GM10248 (cell line): ENCODE data around the gene GPR27.

Experiments used
- CTCF ChIA-PET: fragments of 300-600 bp; sonication (Branson Sonifier 250); formaldehyde crosslinking; extraction: SDS; loops from one replicate; lab custom pipeline; 2021; ENCODE audit warnings: antibody characterized with exemption; lab: Yijun Ruan, JAX
- POLR2A ChIA-PET: fragments of 350-650 bp; sonication (Branson Sonifier 250); formaldehyde crosslinking; extraction: SDS; loops from one replicate; lab custom pipeline; 2020; ENCODE audit warnings: antibody characterized with exemption; lab: Yijun Ruan, JAX
- DNase-seq: peaks from one replicate; pipeline ENCODE4 v3.0.0; 2012; ENCODE audit errors: extremely low spot score
- CTCF ChIP-seq: IDR thresholded peaks from 2 replicates; pipeline ENCODE4 v1.5.1; 2012; ENCODE audit warnings: mild to moderate bottlenecking, low read depth; ENCODE audit errors: extremely low read depth, missing control alignments, control extremely low read depth

GPR27 gene

GRCh38 chr3:71721651-71722157 lies 32.0 kb upstream of the GPR27 start:
- no peak for DNase-seq
- TF ChIP-seq CTCF: no peak
- CTCF ChIA-PET: interaction anchor here (1.5 to 1.7 kb wide), 2 partner anchors 8 to 10 kb away, joined by 9 to 12 read pairs; no protein-coding TSS in a partner anchor
- POLR2A ChIA-PET: no interaction called here

- ChIA-PET POLR2A (no interaction called here), CTCF (interaction anchor here (1.2 kb wide), 1 partner anchor 11 kb away, joined by 3 read pairs; no protein-coding TSS in a partner anchor)
- DNase-seq: no peak
- no peak for TF ChIP-seq CTCF
Observed at GRCh38 chr3:71722693-71723092, 31.0 kb upstream of the GPR27 start.

GRCh38 chr3:71723452-71724170 lies 30.0 kb upstream of the GPR27 start:
- DNase-seq: peak; percentile 28
- ChIA-PET POLR2A (no interaction called here), CTCF (interaction anchor here (1.2 to 1.5 kb wide), 2 partner anchors 10 to 1098 kb away, joined by 3 to 4 read pairs; no protein-coding TSS in a partner anchor)
- TF ChIP-seq CTCF: no peak

- no peak for TF ChIP-seq CTCF
- POLR2A ChIA-PET: no interaction called here
- CTCF ChIA-PET: interaction anchor here (1.5 kb wide), 1 partner anchor 1098 kb away, joined by 4 read pairs; no protein-coding TSS in a partner anchor
Observed at GRCh38 chr3:71724171-71724453, 29.5 kb upstream of the GPR27 start.

DNA sequence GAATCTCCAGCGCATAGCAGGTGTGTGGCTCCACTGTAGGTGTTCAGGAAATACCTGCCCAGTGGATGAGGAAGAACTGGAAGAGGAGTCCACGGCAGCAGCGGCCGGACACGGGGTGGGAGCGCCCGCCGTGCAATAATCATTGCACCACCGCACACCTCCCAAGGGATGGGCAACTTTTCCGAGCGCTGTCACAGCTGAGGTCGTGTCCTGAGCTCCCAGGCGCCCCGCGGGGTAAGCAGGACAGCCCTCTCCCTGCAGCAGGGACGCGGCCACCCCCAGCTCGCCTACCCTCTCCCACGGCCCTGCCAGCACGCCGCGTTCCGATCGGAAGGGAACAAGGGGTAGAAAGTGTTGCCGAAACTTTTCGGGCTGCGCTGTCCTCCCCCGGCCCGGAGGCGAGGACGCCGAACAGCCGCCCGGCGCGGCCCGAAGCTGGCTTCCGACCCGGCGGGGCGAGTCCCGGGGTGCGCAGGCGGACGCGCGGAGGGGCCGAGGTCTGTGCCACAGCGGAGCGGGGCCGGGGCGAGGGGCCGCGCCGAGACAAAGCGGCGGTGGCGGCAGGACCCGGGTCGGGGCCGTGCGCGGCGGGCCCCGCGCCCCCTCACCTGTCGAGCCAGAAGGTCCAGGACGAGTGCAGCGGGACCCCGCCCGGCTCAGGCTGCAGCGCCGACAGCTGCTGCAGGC lies 28.9 kb upstream of the GPR27 start:
- no peak for TF ChIP-seq CTCF
- POLR2A ChIA-PET: no interaction called here
- CTCF ChIA-PET: interaction anchor here (1.5 kb wide), 1 partner anchor 1097 kb away, joined by 4 read pairs; no protein-coding TSS in a partner anchor
- peak; percentile 43 for DNase-seq

More at GRCh38 chr3:71724171-71724453, 29.5 kb upstream of the GPR27 start:
- no peak for DNase-seq

DNA sequence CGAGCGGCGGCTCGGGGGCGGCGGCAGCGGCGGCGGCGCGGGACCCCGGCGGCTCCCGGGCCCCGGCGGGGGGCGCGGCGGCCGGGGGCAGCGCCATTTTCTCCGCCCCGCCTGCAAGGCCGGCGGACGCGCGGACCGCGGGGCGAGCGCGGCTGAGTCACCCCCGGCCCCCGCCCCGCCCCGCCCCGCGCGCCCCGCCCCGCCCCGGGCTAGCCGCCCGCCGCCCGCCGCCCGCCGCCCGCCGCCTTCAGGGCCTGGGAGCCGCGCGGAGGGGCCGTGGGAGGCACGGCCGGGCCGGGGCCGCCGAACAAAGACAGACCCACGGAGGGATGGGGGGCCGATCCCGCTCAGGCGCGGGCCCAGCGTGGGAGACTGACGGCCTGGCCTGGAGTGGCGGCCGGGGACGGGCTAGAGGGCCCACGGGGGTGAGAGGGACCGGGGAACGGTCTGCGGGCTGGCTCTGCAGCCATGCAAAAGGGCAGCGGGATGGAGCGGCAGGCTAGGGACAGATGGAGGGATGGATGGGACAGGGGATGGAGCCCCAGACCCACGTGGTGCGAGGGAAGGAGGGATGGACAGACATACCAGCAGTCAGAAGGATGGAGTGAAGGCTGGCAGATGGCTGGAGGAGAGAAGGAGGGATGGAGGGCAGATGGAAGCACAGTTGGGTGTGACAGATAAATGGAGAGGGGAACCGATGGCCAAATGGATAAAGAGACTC lies 28.2 kb upstream of the GPR27 start, which contains the start of gene EIF4E3:
TSS of gene EIF4E3 (minus strand) at position 132 of the 721 bp plus-strand sequence. CDS start at position 97, 35 bp downstream.
- ChIA-PET CTCF (interaction anchor here (1.4 kb wide), 1 partner anchor 18 kb away, joined by 3 read pairs; no protein-coding TSS in a partner anchor), POLR2A (no interaction called here)
- peak; percentile 73 for DNase-seq
- TF ChIP-seq CTCF: no peak
